GM23338 (cell line): ENCODE measurements around the gene DHRSX. TPM values are rescaled to one million over a fixed set of nuclear protein-coding genes. Genes with fewer than 3 reads are reported as not detected.
A peak's percentile ranks its signal among the peaks of the same experiment; 100 is the strongest.
"Not testable (repeated sequence)": the region's sequence is repeated elsewhere in the genome, so short reads cannot be mapped to it uniquely, and the experiment has no call there.

ENCODE experiments used
- ATAC-seq: fragments of 200-7000 bp; cut with Tn5 transposase; 3 replicates; pipeline ENCODE4 v1.9.1; 2020
- DNase-seq: peaks from one replicate; pipeline ENCODE4 v3.0.0-alpha.2; 2015; ENCODE audit warnings: low spot score
- H2AFZ ChIP-seq: fragments of 200-600 bp; sonication (generic); 2 replicates; pipeline ENCODE4 v1.8.0; 2016; ENCODE audit warnings: antibody characterized with exemption, mild to moderate bottlenecking, moderate library complexity
- H3F3A ChIP-seq: fragments of 200-600 bp; sonication (generic); replicated peaks from 2 replicates; pipeline ENCODE4 v1.8.0; 2017; ENCODE audit warnings: antibody characterized with exemption, mixed run types, low read depth
- H3K27ac ChIP-seq: fragments of 200-600 bp; sonication (generic); 2 replicates; pipeline ENCODE4 v1.6.1; 2016; ENCODE audit warnings: low read depth
- H3K27me3 ChIP-seq: fragments of 200-600 bp; sonication (generic); 2 replicates; pipeline ENCODE4 v1.8.0; 2016; ENCODE audit warnings: mild to moderate bottlenecking, mixed run types, moderate library complexity; ENCODE audit not compliant: insufficient read depth
- H3K36me3 ChIP-seq: fragments of 200-600 bp; sonication (generic); 2 replicates; pipeline ENCODE4 v1.8.0; 2016; ENCODE audit warnings: mild to moderate bottlenecking; ENCODE audit not compliant: insufficient read depth
- H3K4me1 ChIP-seq: fragments of 200-600 bp; sonication (generic); 2 replicates; pipeline ENCODE4 v1.8.0; 2016; ENCODE audit warnings: mild to moderate bottlenecking, moderate library complexity; ENCODE audit not compliant: insufficient read depth
- H3K4me2 ChIP-seq: fragments of 200-600 bp; sonication (generic); 2 replicates; pipeline ENCODE4 v1.7.1; 2017; ENCODE audit warnings: mixed run types
- H3K4me3 ChIP-seq: fragments of 200-600 bp; sonication (generic); 2 replicates; pipeline ENCODE4 v1.6.1; 2016; ENCODE audit warnings: mixed run types
- H3K79me2 ChIP-seq: fragments of 200-600 bp; sonication (generic); replicated peaks from 2 replicates; pipeline ENCODE4 v1.8.0; 2017; ENCODE audit warnings: mild to moderate bottlenecking; ENCODE audit not compliant: insufficient read depth
- H3K9me2 ChIP-seq: fragments of 200-600 bp; sonication (generic); 2 replicates; pipeline ENCODE4 v1.8.0; 2017; ENCODE audit not compliant: insufficient read depth
- H4K20me1 ChIP-seq: fragments of 200-600 bp; sonication (generic); replicated peaks from 2 replicates; pipeline ENCODE4 v1.8.0; 2017; ENCODE audit warnings: mild to moderate bottlenecking; ENCODE audit not compliant: insufficient read depth
- H3K27ac Mint-ChIP-seq: 2 replicates; pipeline ENCODE4 v1.8.0; 2020; ENCODE audit warnings: inconsistent platforms, mild to moderate bottlenecking, moderate library complexity, mixed read lengths
- H3K27me3 Mint-ChIP-seq: 3 replicates; pipeline ENCODE4 v1.8.0; 2022; ENCODE audit warnings: low read depth, mild to moderate bottlenecking, moderate library complexity, mixed read lengths, inconsistent platforms; ENCODE audit not compliant: insufficient read depth, poor library complexity
- H3K36me3 Mint-ChIP-seq: 3 replicates; pipeline ENCODE4 v1.8.0; 2021; ENCODE audit warnings: low read depth, mild to moderate bottlenecking, inconsistent platforms, moderate library complexity, mixed read lengths
- H3K4me1 Mint-ChIP-seq: 3 replicates; pipeline ENCODE4 v1.8.0; 2020; ENCODE audit warnings: mild to moderate bottlenecking, inconsistent platforms, mixed read lengths
- H3K4me3 Mint-ChIP-seq: 3 replicates; pipeline ENCODE4 v1.8.0; 2021; ENCODE audit warnings: moderate library complexity, mild to moderate bottlenecking, inconsistent platforms, mixed read lengths
- H3K9me3 Mint-ChIP-seq: 3 replicates; pipeline ENCODE4 v1.8.0; 2020; ENCODE audit warnings: moderate library complexity, mild to moderate bottlenecking, inconsistent platforms, mixed read lengths
- CREB1 ChIP-seq: fragments of 250-450 bp; sonication (Bioruptor Pico); IDR thresholded peaks from 2 replicates; pipeline ENCODE4 v1.5.0; 2020; ENCODE audit warnings: low read depth, mild to moderate bottlenecking, moderate library complexity
- EZH2 ChIP-seq: fragments of 200-600 bp; sonication (generic); IDR thresholded peaks from one replicate; pipeline ENCODE4 v1.8.0; 2017; ENCODE audit warnings: antibody characterized with exemption, mild to moderate bottlenecking, low read depth; ENCODE audit not compliant: unreplicated experiment
- JUNB ChIP-seq: IDR thresholded peaks from one replicate; pipeline ENCODE4 v1.6.1; 2016; ENCODE audit warnings: antibody characterized with exemption; ENCODE audit not compliant: unreplicated experiment
- STAT1 ChIP-seq: IDR thresholded peaks from one replicate; pipeline ENCODE4 v1.6.1; 2016; ENCODE audit warnings: antibody characterized with exemption; ENCODE audit not compliant: unreplicated experiment
- ZNF331 ChIP-seq: fragments of 250-450 bp; sonication (Bioruptor Pico); IDR thresholded peaks from 2 replicates; pipeline ENCODE4 v1.5.0; 2020; ENCODE audit warnings: low read depth, mild to moderate bottlenecking, moderate library complexity
- polyA plus RNA-seq: library from polyadenylated mRNA; unstranded; fragments of >200 nt; fragmentation: Nextera tagmentation; extraction: Ambion mirVana; gene quantifications from 2 replicates; pipeline ENCODE4 v1.2.1, GENCODE V29; 2016
- total RNA-seq: library from RNA; depleted of rRNA; stranded (reverse); fragments of >200 nt; shearing (Covaris generic); gene quantifications from 2 replicates; pipeline ENCODE4 v1.2.3, GENCODE V29; 2014
- TF ChIP-seq, protein P1 (sequence below): fragments of 250-450 bp; sonication (Bioruptor Pico); IDR thresholded peaks from 2 replicates; pipeline ENCODE4 v1.5.0; 2020; ENCODE audit warnings: mild to moderate bottlenecking, moderate library complexity
- TF ChIP-seq, protein P2 (sequence below): IDR thresholded peaks from one replicate; pipeline ENCODE4 v1.6.1; 2018; ENCODE audit warnings: antibody characterized with exemption; ENCODE audit not compliant: unreplicated experiment

DHRSX gene
- total and polyA plus RNA-seq, 2 experiments from 2014 or later: 33.9 to 43.0 TPM

DNA sequence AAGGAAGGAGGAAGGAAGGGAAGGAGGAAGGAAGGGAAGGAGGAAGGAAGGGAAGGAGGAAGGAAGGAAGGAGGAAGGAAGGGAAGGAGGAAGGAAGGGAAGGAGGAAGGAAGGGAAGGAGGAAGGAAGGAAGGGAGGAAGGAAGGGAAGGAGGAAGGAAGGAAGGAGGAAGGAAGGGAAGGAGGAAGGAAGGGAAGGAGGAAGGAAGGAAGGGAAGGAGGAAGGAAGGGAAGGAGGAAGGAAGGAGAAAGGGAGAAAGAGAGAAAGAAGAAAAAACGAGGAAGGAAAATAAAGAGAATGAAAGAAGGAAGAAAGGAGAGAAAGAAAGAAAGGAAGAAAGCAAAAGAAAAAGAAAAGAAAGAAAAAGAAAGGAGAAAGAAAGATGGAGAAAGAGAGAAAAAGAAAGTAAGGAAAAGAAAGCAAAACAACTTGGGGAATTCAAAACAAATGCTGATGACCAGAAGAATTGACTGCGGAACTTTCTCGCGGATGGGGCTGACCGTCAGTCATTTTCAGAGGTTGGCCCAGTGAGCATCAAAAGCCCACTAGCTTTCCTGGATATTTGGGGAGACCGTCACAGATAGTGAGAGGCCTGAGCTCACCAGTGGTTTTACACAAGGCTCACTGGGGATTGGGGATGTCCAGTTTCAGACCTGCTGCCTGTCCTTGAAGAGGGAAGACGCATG is 286.5 kb downstream of the DHRSX start:
- H3K9me2 ChIP-seq, H3K4me1 Mint-ChIP-seq, H3F3A ChIP-seq, H3K4me3 Mint-ChIP-seq, H3K36me3 ChIP-seq, H3K27ac ChIP-seq, ATAC-seq, H3K27me3 ChIP-seq, H2AFZ ChIP-seq, H3K4me2 ChIP-seq, DNase-seq, H3K27me3 Mint-ChIP-seq, H3K79me2 ChIP-seq, H4K20me1 ChIP-seq, H3K27ac Mint-ChIP-seq, H3K4me3 ChIP-seq, H3K4me1 ChIP-seq: not testable (repeated sequence)
- Mint-ChIP-seq H3K36me3 (peaks cover 64% of the 10 kb centered on the region), H3K9me3 (peaks cover 70% of the 10 kb centered on the region)
- TF ChIP-seq ZNF331: peak; percentile 44

DNA sequence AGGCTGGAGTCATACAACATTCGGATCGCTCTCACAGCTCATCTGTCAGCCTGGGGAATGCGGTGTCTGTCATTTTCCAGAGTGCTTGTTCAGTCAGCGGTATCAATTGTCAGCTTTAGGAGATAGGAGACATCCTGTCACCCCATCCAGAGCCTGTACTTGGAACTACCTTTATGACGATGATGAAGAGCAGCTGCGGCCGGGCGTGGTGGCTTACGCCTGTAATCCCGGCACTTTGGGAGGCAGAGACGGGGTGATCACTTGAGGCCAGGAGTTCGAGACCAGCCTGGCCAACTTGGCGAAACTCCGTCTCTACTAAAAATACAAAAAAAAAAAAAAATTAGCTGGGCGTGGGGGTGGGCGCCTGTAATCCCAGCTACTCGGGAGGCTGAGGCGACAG is 289.1 kb downstream of the DHRSX start:
- H3K4me2 ChIP-seq, H3K79me2 ChIP-seq, H3K27ac Mint-ChIP-seq, H3K27ac ChIP-seq, H2AFZ ChIP-seq, H3K4me3 ChIP-seq, DNase-seq, H3K9me2 ChIP-seq, H3K4me1 Mint-ChIP-seq, H3K4me3 Mint-ChIP-seq, H3K27me3 ChIP-seq, H3K36me3 ChIP-seq, H3K4me1 ChIP-seq, H3K27me3 Mint-ChIP-seq, H4K20me1 ChIP-seq, ATAC-seq, H3F3A ChIP-seq: not testable (repeated sequence)
- Mint-ChIP-seq H3K9me3 (peaks cover 44% of the 10 kb centered on the region), H3K36me3 (peaks cover 46% of the 10 kb centered on the region)

DNA sequence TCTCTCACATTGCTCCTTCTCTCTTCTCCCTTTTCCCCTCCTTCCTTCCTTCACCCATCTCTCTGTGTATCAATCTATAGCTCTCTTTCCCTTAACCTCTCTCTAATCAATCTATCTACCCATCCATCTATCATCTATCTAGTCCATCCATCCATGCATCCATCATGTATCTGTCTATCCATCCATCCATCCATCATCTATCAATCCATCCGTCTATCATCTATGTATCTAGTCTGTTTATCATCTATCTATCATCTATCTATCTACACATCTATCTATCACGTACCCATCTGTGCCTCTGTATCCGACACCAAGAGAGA is 307.5 kb downstream of the DHRSX start:
- Histone ChIP-seq H3K79me2 (no peaks in the 10 kb centered on the region), H3K36me3 (no peaks in the 10 kb centered on the region), H3K4me2 (no peak overlapping the region), H3K9me2 (no peaks in the 10 kb centered on the region), H3K27me3 (no peaks in the 10 kb centered on the region), H3F3A (no peaks in the 10 kb centered on the region), H2AFZ (no peak overlapping the region), H3K27ac (no peak overlapping the region), H3K4me3 (no peak overlapping the region), H4K20me1 (no peaks in the 10 kb centered on the region), H3K4me1 (peaks cover 3% of the 10 kb centered on the region; the same call in 1 of the 2 replicates)
- Mint-ChIP-seq H3K27ac (no peak overlapping the region), H3K4me3 (no peak overlapping the region), H3K36me3 (peaks cover 17% of the 10 kb centered on the region), H3K4me1 (peaks cover 14% of the 10 kb centered on the region), H3K27me3 (peaks cover 8% of the 10 kb centered on the region), H3K9me3 (peaks cover 14% of the 10 kb centered on the region)
- ATAC-seq (no peak), DNase-seq (no peak)
- TF ChIP-seq, protein P1, sequence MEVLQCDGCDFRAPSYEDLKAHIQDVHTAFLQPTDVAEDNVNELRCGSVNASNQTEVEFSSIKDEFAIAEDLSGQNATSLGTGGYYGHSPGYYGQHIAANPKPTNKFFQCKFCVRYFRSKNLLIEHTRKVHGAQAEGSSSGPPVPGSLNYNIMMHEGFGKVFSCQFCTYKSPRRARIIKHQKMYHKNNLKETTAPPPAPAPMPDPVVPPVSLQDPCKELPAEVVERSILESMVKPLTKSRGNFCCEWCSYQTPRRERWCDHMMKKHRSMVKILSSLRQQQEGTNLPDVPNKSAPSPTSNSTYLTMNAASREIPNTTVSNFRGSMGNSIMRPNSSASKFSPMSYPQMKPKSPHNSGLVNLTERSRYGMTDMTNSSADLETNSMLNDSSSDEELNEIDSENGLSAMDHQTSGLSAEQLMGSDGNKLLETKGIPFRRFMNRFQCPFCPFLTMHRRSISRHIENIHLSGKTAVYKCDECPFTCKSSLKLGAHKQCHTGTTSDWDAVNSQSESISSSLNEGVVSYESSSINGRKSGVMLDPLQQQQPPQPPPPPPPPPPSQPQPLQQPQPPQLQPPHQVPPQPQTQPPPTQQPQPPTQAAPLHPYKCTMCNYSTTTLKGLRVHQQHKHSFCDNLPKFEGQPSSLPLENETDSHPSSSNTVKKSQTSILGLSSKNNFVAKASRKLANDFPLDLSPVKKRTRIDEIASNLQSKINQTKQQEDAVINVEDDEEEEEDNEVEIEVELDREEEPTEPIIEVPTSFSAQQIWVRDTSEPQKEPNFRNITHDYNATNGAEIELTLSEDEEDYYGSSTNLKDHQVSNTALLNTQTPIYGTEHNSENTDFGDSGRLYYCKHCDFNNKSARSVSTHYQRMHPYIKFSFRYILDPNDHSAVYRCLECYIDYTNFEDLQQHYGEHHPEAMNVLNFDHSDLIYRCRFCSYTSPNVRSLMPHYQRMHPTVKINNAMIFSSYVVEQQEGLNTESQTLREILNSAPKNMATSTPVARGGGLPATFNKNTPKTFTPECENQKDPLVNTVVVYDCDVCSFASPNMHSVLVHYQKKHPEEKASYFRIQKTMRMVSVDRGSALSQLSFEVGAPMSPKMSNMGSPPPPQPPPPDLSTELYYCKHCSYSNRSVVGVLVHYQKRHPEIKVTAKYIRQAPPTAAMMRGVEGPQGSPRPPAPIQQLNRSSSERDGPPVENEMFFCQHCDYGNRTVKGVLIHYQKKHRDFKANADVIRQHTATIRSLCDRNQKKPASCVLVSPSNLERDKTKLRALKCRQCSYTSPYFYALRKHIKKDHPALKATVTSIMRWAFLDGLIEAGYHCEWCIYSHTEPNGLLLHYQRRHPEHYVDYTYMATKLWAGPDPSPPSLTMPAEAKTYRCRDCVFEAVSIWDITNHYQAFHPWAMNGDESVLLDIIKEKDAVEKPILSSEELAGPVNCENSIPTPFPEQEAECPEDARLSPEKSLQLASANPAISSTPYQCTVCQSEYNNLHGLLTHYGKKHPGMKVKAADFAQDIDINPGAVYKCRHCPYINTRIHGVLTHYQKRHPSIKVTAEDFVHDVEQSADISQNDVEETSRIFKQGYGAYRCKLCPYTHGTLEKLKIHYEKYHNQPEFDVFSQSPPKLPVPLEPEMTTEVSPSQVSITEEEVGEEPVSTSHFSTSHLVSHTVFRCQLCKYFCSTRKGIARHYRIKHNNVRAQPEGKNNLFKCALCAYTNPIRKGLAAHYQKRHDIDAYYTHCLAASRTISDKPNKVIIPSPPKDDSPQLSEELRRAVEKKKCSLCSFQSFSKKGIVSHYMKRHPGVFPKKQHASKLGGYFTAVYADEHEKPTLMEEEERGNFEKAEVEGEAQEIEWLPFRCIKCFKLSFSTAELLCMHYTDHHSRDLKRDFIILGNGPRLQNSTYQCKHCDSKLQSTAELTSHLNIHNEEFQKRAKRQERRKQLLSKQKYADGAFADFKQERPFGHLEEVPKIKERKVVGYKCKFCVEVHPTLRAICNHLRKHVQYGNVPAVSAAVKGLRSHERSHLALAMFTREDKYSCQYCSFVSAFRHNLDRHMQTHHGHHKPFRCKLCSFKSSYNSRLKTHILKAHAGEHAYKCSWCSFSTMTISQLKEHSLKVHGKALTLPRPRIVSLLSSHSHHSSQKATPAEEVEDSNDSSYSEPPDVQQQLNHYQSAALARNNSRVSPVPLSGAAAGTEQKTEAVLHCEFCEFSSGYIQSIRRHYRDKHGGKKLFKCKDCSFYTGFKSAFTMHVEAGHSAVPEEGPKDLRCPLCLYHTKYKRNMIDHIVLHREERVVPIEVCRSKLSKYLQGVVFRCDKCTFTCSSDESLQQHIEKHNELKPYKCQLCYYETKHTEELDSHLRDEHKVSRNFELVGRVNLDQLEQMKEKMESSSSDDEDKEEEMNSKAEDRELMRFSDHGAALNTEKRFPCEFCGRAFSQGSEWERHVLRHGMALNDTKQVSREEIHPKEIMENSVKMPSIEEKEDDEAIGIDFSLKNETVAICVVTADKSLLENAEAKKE: no peak
- TF ChIP-seq EZH2: no peak
- TF ChIP-seq, protein P2, sequence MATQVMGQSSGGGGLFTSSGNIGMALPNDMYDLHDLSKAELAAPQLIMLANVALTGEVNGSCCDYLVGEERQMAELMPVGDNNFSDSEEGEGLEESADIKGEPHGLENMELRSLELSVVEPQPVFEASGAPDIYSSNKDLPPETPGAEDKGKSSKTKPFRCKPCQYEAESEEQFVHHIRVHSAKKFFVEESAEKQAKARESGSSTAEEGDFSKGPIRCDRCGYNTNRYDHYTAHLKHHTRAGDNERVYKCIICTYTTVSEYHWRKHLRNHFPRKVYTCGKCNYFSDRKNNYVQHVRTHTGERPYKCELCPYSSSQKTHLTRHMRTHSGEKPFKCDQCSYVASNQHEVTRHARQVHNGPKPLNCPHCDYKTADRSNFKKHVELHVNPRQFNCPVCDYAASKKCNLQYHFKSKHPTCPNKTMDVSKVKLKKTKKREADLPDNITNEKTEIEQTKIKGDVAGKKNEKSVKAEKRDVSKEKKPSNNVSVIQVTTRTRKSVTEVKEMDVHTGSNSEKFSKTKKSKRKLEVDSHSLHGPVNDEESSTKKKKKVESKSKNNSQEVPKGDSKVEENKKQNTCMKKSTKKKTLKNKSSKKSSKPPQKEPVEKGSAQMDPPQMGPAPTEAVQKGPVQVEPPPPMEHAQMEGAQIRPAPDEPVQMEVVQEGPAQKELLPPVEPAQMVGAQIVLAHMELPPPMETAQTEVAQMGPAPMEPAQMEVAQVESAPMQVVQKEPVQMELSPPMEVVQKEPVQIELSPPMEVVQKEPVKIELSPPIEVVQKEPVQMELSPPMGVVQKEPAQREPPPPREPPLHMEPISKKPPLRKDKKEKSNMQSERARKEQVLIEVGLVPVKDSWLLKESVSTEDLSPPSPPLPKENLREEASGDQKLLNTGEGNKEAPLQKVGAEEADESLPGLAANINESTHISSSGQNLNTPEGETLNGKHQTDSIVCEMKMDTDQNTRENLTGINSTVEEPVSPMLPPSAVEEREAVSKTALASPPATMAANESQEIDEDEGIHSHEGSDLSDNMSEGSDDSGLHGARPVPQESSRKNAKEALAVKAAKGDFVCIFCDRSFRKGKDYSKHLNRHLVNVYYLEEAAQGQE: no peak
- no peak for TF ChIP-seq JUNB
- TF ChIP-seq STAT1: no peak
- no peak for TF ChIP-seq CREB1 (CRISPR knock-in tag)
